Activated CD8-positive, alpha-beta memory T cell treated with anti-CD3 and anti-CD28 coated beads, Interleukin-2, amount 50 U/mL, for 24 hours (primary cell): Measurements from ENCODE around the gene CAPN7.
"Not testable (repeated sequence)": the region's sequence is repeated elsewhere in the genome, so short reads cannot be mapped to it uniquely, and the experiment has no call there.

Source experiments
- DNase-seq: peaks from one replicate; pipeline ENCODE4 v3.0.0-alpha.2; 2020; ENCODE audit errors: extremely low read depth

Gene CAPN7

GRCh38 chr3:15205934-15206661 lies at the start of gene CAPN7:
TSS of gene CAPN7 (plus strand) at chr3:15206246. CDS start at chr3:15206496, 250 bp downstream.
- DNase-seq: peak; percentile 75

- DNase-seq: no peak
Observed at GRCh38 chr3:15157441-15157840, 48.6 kb upstream of the CAPN7 start.

- DNase-seq: no peak
Observed at GRCh38 chr3:15159501-15160136, 46.4 kb upstream of the CAPN7 start.

GRCh38 chr3:15160662-15161061 lies 45.4 kb upstream of the CAPN7 start:
- no peak for DNase-seq

- no peak for DNase-seq
Observed at GRCh38 chr3:15161133-15161532, 44.9 kb upstream of the CAPN7 start.

- not testable (repeated sequence) for DNase-seq
Observed at GRCh38 chr3:15163656-15164055, 42.4 kb upstream of the CAPN7 start.

GRCh38 chr3:15164340-15164739 lies 41.7 kb upstream of the CAPN7 start:
- no peak for DNase-seq

- DNase-seq: no peak
Observed at GRCh38 chr3:15165061-15165460, 41.0 kb upstream of the CAPN7 start.

- DNase-seq: not testable (repeated sequence)
Observed at GRCh38 chr3:15166391-15166790, 39.7 kb upstream of the CAPN7 start.

GRCh38 chr3:15171096-15171495 lies 35.0 kb upstream of the CAPN7 start:
- no peak for DNase-seq

- DNase-seq: no peak
Observed at GRCh38 chr3:15172806-15173205, 33.2 kb upstream of the CAPN7 start.

GRCh38 chr3:15174953-15175352 lies 31.1 kb upstream of the CAPN7 start:
- no peak for DNase-seq

- no peak for DNase-seq
Observed at GRCh38 chr3:15175605-15176004, 30.4 kb upstream of the CAPN7 start.

GRCh38 chr3:15180042-15180611 lies 25.9 kb upstream of the CAPN7 start:
- no peak for DNase-seq

GRCh38 chr3:15181511-15181910 lies 24.5 kb upstream of the CAPN7 start:
- DNase-seq: no peak

- no peak for DNase-seq
Observed at GRCh38 chr3:15181963-15182362, 24.1 kb upstream of the CAPN7 start.

- no peak for DNase-seq
Observed at GRCh38 chr3:15183011-15183410, 23.0 kb upstream of the CAPN7 start.

- no peak for DNase-seq
Observed at GRCh38 chr3:15185404-15185803, 20.6 kb upstream of the CAPN7 start.

- DNase-seq: no peak
Observed at GRCh38 chr3:15186101-15186476, 20.0 kb upstream of the CAPN7 start.

- DNase-seq: not testable (repeated sequence)
Observed at GRCh38 chr3:15186477-15187164, 19.4 kb upstream of the CAPN7 start.

GRCh38 chr3:15197340-15198029 lies 8.6 kb upstream of the CAPN7 start:
- no peak for DNase-seq

- DNase-seq: no peak
Observed at GRCh38 chr3:15198686-15199085, 7.4 kb upstream of the CAPN7 start.
